Ishikawa (cell line): ENCODE results near the gene SMAD1.

Experiments
- CEBPB ChIP-seq: IDR thresholded peaks from 2 replicates; pipeline ENCODE4 v1.6.1; 2012
- CREB1 ChIP-seq: IDR thresholded peaks from 2 replicates; pipeline ENCODE4 v1.6.1; 2012; ENCODE audit warnings: low read depth
- EGR1 ChIP-seq: IDR thresholded peaks from 2 replicates; pipeline ENCODE4 v1.6.1; 2012
- EP300 ChIP-seq: IDR thresholded peaks from 2 replicates; pipeline ENCODE4 v1.6.1; 2012; ENCODE audit warnings: borderline replicate concordance
- FOXM1 ChIP-seq: IDR thresholded peaks from 2 replicates; pipeline ENCODE4 v1.6.1; 2012; ENCODE audit warnings: low read depth, borderline replicate concordance
- NFIC ChIP-seq: IDR thresholded peaks from 2 replicates; pipeline ENCODE4 v1.6.1; 2012
- RAD21 ChIP-seq: IDR thresholded peaks from 2 replicates; pipeline ENCODE4 v1.6.1; 2012; ENCODE audit warnings: low read depth
- TAF1 ChIP-seq: IDR thresholded peaks from 2 replicates; pipeline ENCODE4 v1.6.1; 2012; ENCODE audit warnings: low read depth, mild to moderate bottlenecking
- TCF12 ChIP-seq: IDR thresholded peaks from 2 replicates; pipeline ENCODE4 v1.6.1; 2012; ENCODE audit warnings: low read depth
- YY1 ChIP-seq: IDR thresholded peaks from 2 replicates; pipeline ENCODE4 v1.6.1; 2012; ENCODE audit warnings: low read depth
- ZBTB7A ChIP-seq: IDR thresholded peaks from 2 replicates; pipeline ENCODE4 v1.6.1; 2012; ENCODE audit warnings: low read depth
- TF ChIP-seq, protein P1 (sequence below): IDR thresholded peaks from 2 replicates; pipeline ENCODE4 v1.6.1; 2012
- TF ChIP-seq, protein P2 (sequence below): IDR thresholded peaks from 2 replicates; pipeline ENCODE4 v1.6.1; 2012; ENCODE audit warnings: low read depth, mild to moderate bottlenecking
- TF ChIP-seq, protein P3 (sequence below): IDR thresholded peaks from 2 replicates; pipeline ENCODE4 v1.6.1; 2012

DNA sequence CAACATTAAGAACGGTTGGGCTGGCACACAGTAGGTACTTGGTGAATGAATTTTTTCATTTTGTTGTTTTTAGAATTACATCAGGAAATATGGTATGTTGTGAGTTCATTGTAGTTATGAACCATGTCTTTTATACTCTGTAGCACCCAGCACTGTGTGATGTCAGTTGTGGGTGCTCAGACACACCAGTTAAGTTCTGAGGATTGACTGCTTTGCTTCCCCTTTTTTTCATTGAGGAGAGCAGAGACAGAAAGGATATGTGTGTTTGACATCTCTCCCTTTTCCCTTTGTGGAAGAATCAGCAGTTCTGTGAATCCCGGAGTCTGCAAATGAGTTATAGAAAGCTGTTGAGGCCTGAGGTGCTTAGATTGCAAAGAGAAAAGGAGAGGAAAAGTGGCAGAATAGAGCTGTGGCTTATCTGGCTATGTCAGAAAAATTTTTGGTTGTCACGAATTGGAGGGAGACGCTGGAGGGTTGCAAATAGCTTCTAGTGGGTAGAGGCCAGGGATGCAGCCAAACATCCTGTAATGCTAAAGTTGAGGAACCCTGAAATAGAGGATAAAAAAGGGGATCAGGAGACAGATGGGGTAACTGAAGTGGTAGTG is 13.1 kb downstream of the SMAD1 start:
- TF ChIP-seq EP300, result no peak
- TF ChIP-seq, protein P1, sequence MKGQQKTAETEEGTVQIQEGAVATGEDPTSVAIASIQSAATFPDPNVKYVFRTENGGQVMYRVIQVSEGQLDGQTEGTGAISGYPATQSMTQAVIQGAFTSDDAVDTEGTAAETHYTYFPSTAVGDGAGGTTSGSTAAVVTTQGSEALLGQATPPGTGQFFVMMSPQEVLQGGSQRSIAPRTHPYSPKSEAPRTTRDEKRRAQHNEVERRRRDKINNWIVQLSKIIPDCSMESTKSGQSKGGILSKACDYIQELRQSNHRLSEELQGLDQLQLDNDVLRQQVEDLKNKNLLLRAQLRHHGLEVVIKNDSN, result no peak
- no peak for TF ChIP-seq TCF12
- TF ChIP-seq TAF1, result no peak
- TF ChIP-seq CREB1, result no peak
- TF ChIP-seq RAD21, result no peak
- TF ChIP-seq EGR1, result no peak
- TF ChIP-seq, protein P2, sequence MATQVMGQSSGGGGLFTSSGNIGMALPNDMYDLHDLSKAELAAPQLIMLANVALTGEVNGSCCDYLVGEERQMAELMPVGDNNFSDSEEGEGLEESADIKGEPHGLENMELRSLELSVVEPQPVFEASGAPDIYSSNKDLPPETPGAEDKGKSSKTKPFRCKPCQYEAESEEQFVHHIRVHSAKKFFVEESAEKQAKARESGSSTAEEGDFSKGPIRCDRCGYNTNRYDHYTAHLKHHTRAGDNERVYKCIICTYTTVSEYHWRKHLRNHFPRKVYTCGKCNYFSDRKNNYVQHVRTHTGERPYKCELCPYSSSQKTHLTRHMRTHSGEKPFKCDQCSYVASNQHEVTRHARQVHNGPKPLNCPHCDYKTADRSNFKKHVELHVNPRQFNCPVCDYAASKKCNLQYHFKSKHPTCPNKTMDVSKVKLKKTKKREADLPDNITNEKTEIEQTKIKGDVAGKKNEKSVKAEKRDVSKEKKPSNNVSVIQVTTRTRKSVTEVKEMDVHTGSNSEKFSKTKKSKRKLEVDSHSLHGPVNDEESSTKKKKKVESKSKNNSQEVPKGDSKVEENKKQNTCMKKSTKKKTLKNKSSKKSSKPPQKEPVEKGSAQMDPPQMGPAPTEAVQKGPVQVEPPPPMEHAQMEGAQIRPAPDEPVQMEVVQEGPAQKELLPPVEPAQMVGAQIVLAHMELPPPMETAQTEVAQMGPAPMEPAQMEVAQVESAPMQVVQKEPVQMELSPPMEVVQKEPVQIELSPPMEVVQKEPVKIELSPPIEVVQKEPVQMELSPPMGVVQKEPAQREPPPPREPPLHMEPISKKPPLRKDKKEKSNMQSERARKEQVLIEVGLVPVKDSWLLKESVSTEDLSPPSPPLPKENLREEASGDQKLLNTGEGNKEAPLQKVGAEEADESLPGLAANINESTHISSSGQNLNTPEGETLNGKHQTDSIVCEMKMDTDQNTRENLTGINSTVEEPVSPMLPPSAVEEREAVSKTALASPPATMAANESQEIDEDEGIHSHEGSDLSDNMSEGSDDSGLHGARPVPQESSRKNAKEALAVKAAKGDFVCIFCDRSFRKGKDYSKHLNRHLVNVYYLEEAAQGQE, result no peak
- no peak for TF ChIP-seq ZBTB7A
- TF ChIP-seq FOXM1, result no peak
- TF ChIP-seq, protein P3, sequence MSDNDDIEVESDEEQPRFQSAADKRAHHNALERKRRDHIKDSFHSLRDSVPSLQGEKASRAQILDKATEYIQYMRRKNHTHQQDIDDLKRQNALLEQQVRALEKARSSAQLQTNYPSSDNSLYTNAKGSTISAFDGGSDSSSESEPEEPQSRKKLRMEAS, result no peak
- no peak for TF ChIP-seq CEBPB
- no peak for TF ChIP-seq NFIC
- no peak for TF ChIP-seq YY1
